ENCODE results near the gene RPS26. TPM values are rescaled to one million over a fixed set of nuclear protein-coding genes. Genes with fewer than 3 reads are reported as not detected.

RPS26 gene
- total and polyA plus RNA-seq, 2 of the 13 experiments (the other 11 are each of a cell fraction or from before 2014, with no cell fraction given): 150 to 421 TPM

- TF ChIP-seq ZSCAN29 (CRISPR knock-in tag; conservative IDR thresholded peaks at IDR 0.05) (peak; percentile 96), TP53 (CRISPR knock-in tag; conservative IDR thresholded peaks at IDR 0.05) (0 out of 2 replicates have a peak, but pooled peaks have one; percentile 58), MAFF (IDR thresholded peaks at IDR 0.05; ENCODE audit: low read depth, low read length) (peak; percentile 46; the same call in 1 of the 2 replicates), TFAP4 (IDR thresholded peaks at IDR 0.05; ENCODE audit: borderline replicate concordance, low read depth) (peak; percentile 70; the same call in 1 of the 2 replicates), ZNF724P (CRISPR knock-in tag; IDR thresholded peaks at IDR 0.05; ENCODE audit: borderline replicate concordance) (no peak; the same call in 1 of the 2 replicates), ZNF574 (CRISPR knock-in tag; IDR thresholded peaks at IDR 0.05) (peak; percentile 90), ARID5B (CRISPR knock-in tag; IDR thresholded peaks at IDR 0.05) (peak; percentile 96), ZMYM4 (CRISPR knock-in tag; IDR thresholded peaks at IDR 0.05) (peak; percentile 87; the same call in 1 of the 2 replicates), ZNF784 (CRISPR knock-in tag; IDR thresholded peaks at IDR 0.05; ENCODE audit: borderline replicate concordance) (no peak), ZNF317 (CRISPR knock-in tag; IDR thresholded peaks at IDR 0.05) (peak; percentile 98), ZNF564 (CRISPR knock-in tag; IDR thresholded peaks at IDR 0.05) (peak; percentile 97), TOPORS (CRISPR knock-in tag; IDR thresholded peaks at IDR 0.05) (no peak), ZNF232 (CRISPR knock-in tag; IDR thresholded peaks at IDR 0.05; ENCODE audit: borderline replicate concordance) (no peak; the same call in 1 of the 2 replicates), HDAC1 (CRISPR knock-in tag; IDR thresholded peaks at IDR 0.05) (peak; percentile 92), ZNF17 (CRISPR knock-in tag; IDR thresholded peaks at IDR 0.05) (no peak), ZBTB1 (CRISPR knock-in tag; IDR thresholded peaks at IDR 0.05; ENCODE audit: borderline replicate concordance) (no peak; the same call in 1 of the 2 replicates), PRMT3 (CRISPR knock-in tag; IDR thresholded peaks at IDR 0.05; ENCODE audit: borderline replicate concordance, low read depth) (peak; percentile 74; the same call in 1 of the 2 replicates), TFDP1 (CRISPR knock-in tag; IDR thresholded peaks at IDR 0.05; ENCODE audit: borderline replicate concordance) (peak; percentile 79), ZNF3 (CRISPR knock-in tag; IDR thresholded peaks at IDR 0.05) (no peak; the same call in 1 of the 2 replicates)
These were observed 40.0 kb downstream of the RPS26 start (continued) for GRCh38 chr12:56081393-56082347.
